SK-N-SH (cell line): ENCODE data around the gene LAMA4. TPM values are rescaled to one million over a fixed set of nuclear protein-coding genes. Genes with fewer than 3 reads are reported as not detected.

Experiments used
- CTCF ChIA-PET: fragments of 300-600, 350-600 bp; formaldehyde crosslinking; extraction: SDS; loops from one replicate; lab custom pipeline; 2021; lab: Yijun Ruan, JAX
- POLR2A ChIA-PET: fragments of 350-600 bp; sonication (Branson Sonifier 250); formaldehyde crosslinking; extraction: SDS; loops from one replicate; lab custom pipeline; 2020; ENCODE audit warnings: antibody characterized with exemption, inconsistent platforms; lab: Yijun Ruan, JAX
- DNase-seq: peaks from one replicate; pipeline ENCODE4 v3.0.0; 2012
- H2AFZ ChIP-seq: fragments of 200-600 bp; sonication (generic); 2 replicates; pipeline ENCODE4 v1.8.1; 2016; ENCODE audit warnings: antibody characterized with exemption, mild to moderate bottlenecking, low read depth
- H3F3A ChIP-seq: fragments of 200-600 bp; sonication (generic); replicated peaks from 2 replicates; pipeline ENCODE3; 2016; ENCODE audit warnings: antibody characterized with exemption, mild to moderate bottlenecking; ENCODE audit not compliant: insufficient read depth
- H3K27ac ChIP-seq, 2 experiments: fragments of 200-500 bp in 1 of 2; fragments of 200-600 bp in 1 of 2; sonication (Bioruptor generic) in 1 of 2; sonication (generic), shearing (Covaris generic) in 1 of 2; 2 replicates each; pipeline versions ENCODE4 v1.5.1 to v1.6.1; 2014 to 2016; ENCODE audit warnings: low read depth in 2 of 2, inconsistent platforms in 1 of 2, low read length in 1 of 2, mild to moderate bottlenecking in 1 of 2, mixed read lengths in 1 of 2
- H3K27me3 ChIP-seq: fragments of 200-600 bp; sonication (generic), shearing (Covaris generic); 2 replicates; pipeline ENCODE4 v1.6.1; 2016; ENCODE audit warnings: mixed run types; ENCODE audit not compliant: insufficient read depth
- H3K36me3 ChIP-seq, 2 experiments: fragments of 200-500 bp in 1 of 2; fragments of 200-600 bp in 1 of 2; sonication (Bioruptor generic) in 1 of 2; sonication (generic) in 1 of 2; replicated peaks in 1 of 2; 2 replicates each; pipeline versions ENCODE3 to v1.5.1; 2014 to 2016; ENCODE audit warnings: low read length in 1 of 2, mild to moderate bottlenecking in 1 of 2; ENCODE audit not compliant: insufficient read depth in 2 of 2, control insufficient read depth in 1 of 2
- H3K4me1 ChIP-seq, 2 experiments: fragments of 200-500 bp in 1 of 2; fragments of 200-600 bp in 1 of 2; sonication (Bioruptor generic) in 1 of 2; sonication (generic), shearing (Covaris generic) in 1 of 2; 2 replicates each; pipeline versions ENCODE4 v1.5.1 to v1.6.1; 2014 to 2016; ENCODE audit warnings: low read depth in 1 of 2, low read length in 1 of 2, mixed run types in 1 of 2; ENCODE audit not compliant: insufficient read depth in 2 of 2, control insufficient read depth in 1 of 2
- H3K4me2 ChIP-seq: fragments of 200-600 bp; sonication (generic), shearing (Covaris generic); 2 replicates; pipeline ENCODE4 v1.6.1; 2017; ENCODE audit warnings: mixed run types
- H3K4me3 ChIP-seq, 2 experiments: fragments of 200-500 bp in 1 of 2; fragments of 200-600 bp in 1 of 2; sonication (Bioruptor generic) in 1 of 2; sonication (generic), shearing (Covaris generic) in 1 of 2; 2 replicates each; pipeline versions ENCODE4 v1.5.1 to v1.8.1; 2014 to 2016; ENCODE audit warnings: low read depth in 2 of 2, inconsistent platforms in 1 of 2, low read length in 1 of 2, mild to moderate bottlenecking in 1 of 2, mixed read lengths in 1 of 2, moderate library complexity in 1 of 2
- H3K79me2 ChIP-seq: fragments of 200-600 bp; sonication (generic); 2 replicates; pipeline ENCODE4 v1.8.1; 2017; ENCODE audit warnings: mild to moderate bottlenecking; ENCODE audit not compliant: insufficient read depth
- H3K9ac ChIP-seq: fragments of 200-600 bp; sonication (generic); 2 replicates; pipeline ENCODE4 v1.6.1; 2017; ENCODE audit warnings: mixed run types
- H3K9me2 ChIP-seq: fragments of 200-600 bp; sonication (generic); 2 replicates; pipeline ENCODE4 v1.6.1; 2017; ENCODE audit warnings: mixed run types
- H3K9me3 ChIP-seq: fragments of 200-600 bp; sonication (generic); 2 replicates; pipeline ENCODE4 v1.6.1; 2017; ENCODE audit warnings: mixed run types, mild to moderate bottlenecking, moderate library complexity
- H4K20me1 ChIP-seq: fragments of 200-600 bp; sonication (generic); 2 replicates; pipeline ENCODE4 v1.6.1; 2017; ENCODE audit warnings: mild to moderate bottlenecking, mixed run types; ENCODE audit not compliant: insufficient read depth
- CHD2 ChIP-seq: fragments of 150-350 bp; IDR thresholded peaks from 2 replicates; pipeline ENCODE4 v1.6.1; 2018; ENCODE audit warnings: low read length; ENCODE audit not compliant: partially characterized antibody
- EP300 ChIP-seq, 2 experiments: IDR thresholded peaks; 2 replicates each; pipeline versions ENCODE4 v1.4.0 to v1.6.1; 2012; ENCODE audit warnings: borderline replicate concordance in 1 of 2, low read depth in 1 of 2, low read length in 1 of 2
- FOXJ3 ChIP-seq: sonication (generic); formaldehyde crosslinking; IDR thresholded peaks from 2 replicates; pipeline ENCODE4 v1.5.1; 2020; ENCODE audit warnings: mild to moderate bottlenecking, missing genetic modification reagents
- FOXM1 ChIP-seq: IDR thresholded peaks from 2 replicates; pipeline ENCODE4 v1.4.0; 2012; ENCODE audit warnings: low read depth, mild to moderate bottlenecking
- GABPA ChIP-seq: IDR thresholded peaks from 2 replicates; pipeline ENCODE4 v1.4.0; 2012; ENCODE audit warnings: low read depth, mild to moderate bottlenecking
- GATA2 ChIP-seq: sonication (generic); formaldehyde crosslinking; IDR thresholded peaks from 2 replicates; pipeline ENCODE4 v1.5.0; 2020; ENCODE audit warnings: mild to moderate bottlenecking, missing genetic modification reagents
- MAX ChIP-seq: IDR thresholded peaks from 2 replicates; pipeline ENCODE4 v1.4.0; 2012; ENCODE audit warnings: low read depth
- MXI1 ChIP-seq: IDR thresholded peaks from 2 replicates; pipeline ENCODE4 v1.6.1; 2012; ENCODE audit warnings: mild to moderate bottlenecking, low read depth, low read length, improper control_type of control experiment
- NRF1 ChIP-seq: IDR thresholded peaks from 2 replicates; pipeline ENCODE4 v1.6.1; 2012; ENCODE audit warnings: low read depth, mild to moderate bottlenecking, low read length
- PBX3 ChIP-seq: IDR thresholded peaks from 2 replicates; pipeline ENCODE4; 2012
- POLR2AphosphoS5 ChIP-seq: IDR thresholded peaks from 2 replicates; pipeline ENCODE4 v1.6.1; 2012; ENCODE audit warnings: low read depth, low read length
- RAD21 ChIP-seq: IDR thresholded peaks from 2 replicates; pipeline ENCODE4 v1.6.1; 2012; ENCODE audit warnings: mild to moderate bottlenecking, low read length
- RCOR1 ChIP-seq: fragments of 150-350 bp; IDR thresholded peaks from 2 replicates; pipeline ENCODE4 v1.6.1; 2017; ENCODE audit warnings: antibody characterized with exemption, low read length
- REST ChIP-seq: IDR thresholded peaks from 2 replicates; pipeline ENCODE4 v1.6.1; 2012; ENCODE audit warnings: mild to moderate bottlenecking, low read depth, low read length, moderate library complexity
- SIN3A ChIP-seq: IDR thresholded peaks from 2 replicates; pipeline ENCODE4 v1.6.1; 2012; ENCODE audit warnings: low read depth, mild to moderate bottlenecking, low read length, moderate library complexity, borderline replicate concordance
- SMC3 ChIP-seq: IDR thresholded peaks from 2 replicates; pipeline ENCODE4 v1.6.1; 2012; ENCODE audit warnings: low read depth, low read length, improper control_type of control experiment
- TAF1 ChIP-seq: IDR thresholded peaks from 2 replicates; pipeline ENCODE4 v1.6.1; 2012; ENCODE audit warnings: low read depth, mild to moderate bottlenecking, low read length, moderate library complexity, borderline replicate concordance
- TCF12 ChIP-seq: IDR thresholded peaks from 2 replicates; pipeline ENCODE4 v1.4.0; 2012
- TEAD4 ChIP-seq: IDR thresholded peaks from 2 replicates; pipeline ENCODE4 v1.4.0; 2012; ENCODE audit warnings: mild to moderate bottlenecking, borderline replicate concordance; ENCODE audit not compliant: insufficient read depth
- WGBS: methylation state at CpG from one replicate; pipeline ENCODE4 v1.1.6; 2017; ENCODE audit warnings: low lambda C conversion rate; 5-methylcytosine and 5-hydroxymethylcytosine counted together
- polyA plus RNA-seq, 3 experiments: library from polyadenylated mRNA; depleted of rRNA; stranded (reverse); fragments of >200 nt; gene quantifications; 2 replicates each; pipeline ENCODE4 v1.2.3, GENCODE V29; 2012

The LAMA4 gene
- polyA plus RNA-seq, 1 of the 3 experiments (the other 2 are of a cell fraction) = 9.4 TPM

GRCh38 chr6:112087916-112088315, 166.5 kb downstream of the LAMA4 start:
- Histone ChIP-seq H3K9me2 (no peaks in the 10 kb centered on the region), H3K79me2 (no peaks in the 10 kb centered on the region; the same call in 1 of the 2 replicates), H3K4me3 (peak overlapping the region; percentile 91 to 93), H3K9me3 (no peaks in the 10 kb centered on the region), H3K27ac (peak overlapping the region; percentile 77 to 88), H3K27me3 (no peaks in the 10 kb centered on the region), H3K4me2 (peak overlapping the region; percentile 78), H4K20me1 (no peaks in the 10 kb centered on the region), H3F3A (peaks cover 4% of the 10 kb centered on the region), H3K36me3 (peaks cover 21 to 24% of the 10 kb centered on the region in 2 experiments), H2AFZ (peak overlapping the region; percentile 86), H3K4me1 (peaks cover 2 to 5% of the 10 kb centered on the region in 2 experiments; a peak in 3 of 4 replicates), H3K9ac (peak overlapping the region; percentile 68)
- no peak for TF ChIP-seq POLR2AphosphoS5
- TF ChIP-seq SMC3 = no peak
- DNase-seq = no peak
- ChIA-PET CTCF (interaction anchor here (0.8 to 3.7 kb wide), 9 partner anchors 9 to 76 kb away, joined by 3 to 42 read pairs (median 4); no protein-coding TSS in a partner anchor), POLR2A (interaction anchor here (0.7 to 1.2 kb wide), 2 partner anchors 62 to 79 kb away, joined by 3 read pairs; no protein-coding TSS in a partner anchor)
- 3% methylated on average over 7 of the region's 7 CpGs for WGBS

- CTCF ChIA-PET = interaction anchor here (0.7 to 3.7 kb wide), 13 partner anchors 10 to 1280 kb away, joined by 3 to 42 read pairs (median 4); no protein-coding TSS in a partner anchor
- Histone ChIP-seq H3K4me1 (peaks cover 2 to 5% of the 10 kb centered on the region in 2 experiments; a peak in 3 of 4 replicates), H3K36me3 (peaks cover 21 to 26% of the 10 kb centered on the region in 2 experiments), H3K4me3 (peak within 1 kb of the TSS; percentile 91 to 93), H3F3A (peaks cover 4% of the 10 kb centered on the region), H3K27me3 (no peaks in the 10 kb centered on the region), H2AFZ (peak within 1 kb of the TSS; percentile 98), H3K27ac (peak within 1 kb of the TSS; percentile 77 to 88), H3K9ac (peak within 1 kb of the TSS; percentile 68), H3K79me2 (no peaks in the 10 kb centered on the region; the same call in 1 of the 2 replicates), H3K4me2 (peak within 1 kb of the TSS; percentile 78), H3K9me3 (no peaks in the 10 kb centered on the region), H3K9me2 (no peaks in the 10 kb centered on the region), H4K20me1 (no peaks in the 10 kb centered on the region)
- TF ChIP-seq SIN3A (peak; percentile 63; the same call in 1 of the 2 replicates), GATA2 (CRISPR knock-in tag) (no peak), RCOR1 (0 out of 2 replicates have a peak, but pooled peaks have one; percentile 50), FOXM1 (no peak), MXI1 (peak; percentile 91), TEAD4 (0 out of 2 replicates have a peak, but pooled peaks have one; percentile 10), TAF1 (0 out of 2 replicates have a peak, but pooled peaks have one; percentile 44), CHD2 (peak; percentile 41), PBX3 (peak; percentile 62), POLR2AphosphoS5 (peak; percentile 74; the same call in 1 of the 2 replicates), MAX (peak; percentile 38; the same call in 1 of the 2 replicates), EP300 (IDR thresholded peaks at IDR 0.05; ENCODE audit: borderline replicate concordance in 1 of 2, low read depth in 1 of 2, low read length in 1 of 2) (no peak; a peak in 1 of 4 replicates), RAD21 (no peak), REST (no peak), NRF1 (peak; percentile 69), FOXJ3 (0 out of 2 replicates have a peak, but pooled peaks have one; percentile 51), GABPA (0 out of 2 replicates have a peak, but pooled peaks have one; percentile 10), TCF12 (peak; percentile 51; the same call in 1 of the 2 replicates)
- POLR2A ChIA-PET = interaction anchor here (0.7 to 1.2 kb wide), 2 partner anchors 62 to 79 kb away, joined by 3 read pairs; no protein-coding TSS in a partner anchor
- peak; percentile 83 for DNase-seq
- WGBS = 2% methylated on average over 32 of the region's 60 CpGs
These were observed 167.0 kb downstream of the LAMA4 start, which contains the start of the genes FAM229B and TUBE1 for GRCh38 chr6:112087136-112087911. Gene FAM229B, plus strand, starts transcription at chr6:112087591. Its CDS starts 11,693 bp downstream, at chr6:112099284. Gene TUBE1, minus strand, starts transcription at chr6:112087482. Its CDS starts 48 bp downstream, at chr6:112087434.
